RWPE1 (cell line): ENCODE results near the gene CNTNAP2.

Source experiments
- CTCF ChIA-PET: fragments of 350-600 bp; sonication (Branson Sonifier 250); formaldehyde crosslinking; extraction: SDS; loops from one replicate; lab custom pipeline; 2021; lab: Yijun Ruan, JAX
- POLR2A ChIA-PET: fragments of 400-600 bp; formaldehyde crosslinking; extraction: SDS; loops from one replicate; lab custom pipeline; 2020; ENCODE audit warnings: antibody characterized with exemption; ENCODE audit not compliant: low non-redundant PET; lab: Yijun Ruan, JAX
- DNase-seq: peaks from one replicate; pipeline ENCODE4 v3.0.0; 2012; ENCODE audit warnings: low spot score
- H3K27ac ChIP-seq: fragments of 450-650 bp; 2 replicates; pipeline ENCODE4 v1.5.1; 2017
- CTCF ChIP-seq: fragments of 450-650 bp; conservative IDR thresholded peaks from 2 replicates; pipeline ENCODE4 v1.5.1; 2017; ENCODE audit warnings: low read depth, mild to moderate bottlenecking

The CNTNAP2 gene

DNA sequence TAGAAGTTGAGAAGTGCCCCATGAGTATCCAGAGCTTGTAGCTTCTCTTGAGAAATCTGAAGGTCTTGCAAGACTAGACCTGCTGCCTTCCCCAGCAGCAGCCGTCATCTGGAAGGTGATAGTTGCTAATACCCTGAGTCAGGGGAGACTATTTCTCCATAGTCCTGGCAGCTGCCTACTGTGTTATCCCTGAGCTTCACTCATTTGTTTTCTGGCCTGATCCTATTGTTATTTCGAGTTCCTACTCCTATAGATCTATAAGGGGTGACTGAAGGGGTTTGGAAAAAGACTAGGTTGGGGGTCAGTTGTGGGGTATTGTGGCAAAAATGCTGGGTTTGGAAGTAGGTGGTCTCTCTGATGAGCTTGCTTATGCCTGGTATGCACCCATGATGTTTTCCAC lies 297.8 kb downstream of the CNTNAP2 start:
- DNase-seq = no peak
- no peak for TF ChIP-seq CTCF
- CTCF ChIA-PET = interaction anchor here (0.5 kb wide), 1 partner anchor 16 kb away, joined by 3 read pairs; no protein-coding TSS in a partner anchor
- POLR2A ChIA-PET = no interaction called here
- H3K27ac ChIP-seq = no peak overlapping the region

- no peak for DNase-seq
- ChIA-PET CTCF (interaction anchor here (0.5 kb wide), 1 partner anchor 16 kb away, joined by 3 read pairs; no protein-coding TSS in a partner anchor), POLR2A (no interaction called here)
- no peak for TF ChIP-seq CTCF
- H3K27ac ChIP-seq = no peak overlapping the region
Observed at GRCh38 chr7:146414937-146415336, 298.3 kb downstream of the CNTNAP2 start.

DNA sequence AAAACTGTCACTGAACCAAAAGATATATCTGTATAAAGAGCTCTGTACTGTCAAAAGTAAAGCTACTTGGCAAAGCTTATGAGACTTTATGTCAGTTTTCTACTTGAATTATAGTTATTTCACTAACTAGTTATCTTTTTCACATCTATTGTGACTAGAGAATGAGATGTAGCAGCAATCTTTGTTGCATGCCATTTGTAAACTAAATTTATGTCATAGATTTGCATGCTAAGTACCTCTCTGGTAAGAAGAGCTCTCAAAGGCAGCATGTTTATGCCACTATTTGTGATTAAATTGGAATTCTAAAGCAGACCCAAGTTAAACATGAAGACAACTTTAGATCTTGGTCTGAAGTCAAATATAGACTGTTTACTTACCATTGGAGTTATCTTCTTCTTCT lies 300.6 kb downstream of the CNTNAP2 start:
- no peak overlapping the region for H3K27ac ChIP-seq
- CTCF ChIA-PET = no interaction called here
- no peak for TF ChIP-seq CTCF
- no peak for DNase-seq
- POLR2A ChIA-PET = no interaction called here

DNA sequence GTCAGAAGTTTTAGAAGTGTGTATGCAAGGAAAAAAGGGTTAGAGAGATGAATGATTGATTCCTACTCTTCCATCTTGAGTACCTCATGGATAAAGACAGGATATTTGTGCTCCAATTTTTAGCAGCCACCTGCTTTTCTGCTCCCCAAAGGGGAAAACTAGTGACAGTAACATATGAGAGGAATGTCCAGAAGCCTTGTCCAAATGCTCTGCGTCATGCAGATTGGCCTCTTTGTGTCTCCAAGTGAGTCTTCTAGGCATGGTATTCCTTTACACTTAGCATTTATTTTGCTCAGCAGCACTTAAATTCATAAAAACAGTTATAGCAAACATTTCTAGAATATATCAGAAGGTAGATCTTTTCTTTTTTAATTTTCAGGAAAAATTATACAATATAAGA lies 306.8 kb downstream of the CNTNAP2 start:
- POLR2A ChIA-PET = no interaction called here
- no peak for DNase-seq
- no peak for TF ChIP-seq CTCF
- CTCF ChIA-PET = no interaction called here
- H3K27ac ChIP-seq = no peak overlapping the region

DNA sequence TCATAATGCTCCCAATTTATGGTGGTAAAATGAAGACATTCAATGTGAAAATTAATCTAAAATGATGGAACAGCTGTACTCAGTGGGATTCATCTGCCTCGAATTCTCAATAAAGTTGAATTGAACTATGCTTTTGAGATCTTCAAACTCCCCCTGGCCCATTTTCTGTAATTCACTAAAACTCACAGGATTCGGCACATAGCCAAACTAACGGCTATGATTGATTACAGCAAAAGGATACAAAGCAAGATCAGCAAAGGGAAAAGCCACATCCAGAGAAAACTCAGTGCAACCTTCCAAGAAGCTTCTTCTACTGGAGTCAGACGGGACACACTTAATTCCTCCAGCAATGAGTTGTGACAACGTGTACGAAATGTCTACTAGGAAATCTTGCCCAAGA lies 307.5 kb downstream of the CNTNAP2 start:
- TF ChIP-seq CTCF = no peak
- no peak for DNase-seq
- ChIA-PET POLR2A (no interaction called here), CTCF (no interaction called here)
- H3K27ac ChIP-seq = no peak overlapping the region

DNA sequence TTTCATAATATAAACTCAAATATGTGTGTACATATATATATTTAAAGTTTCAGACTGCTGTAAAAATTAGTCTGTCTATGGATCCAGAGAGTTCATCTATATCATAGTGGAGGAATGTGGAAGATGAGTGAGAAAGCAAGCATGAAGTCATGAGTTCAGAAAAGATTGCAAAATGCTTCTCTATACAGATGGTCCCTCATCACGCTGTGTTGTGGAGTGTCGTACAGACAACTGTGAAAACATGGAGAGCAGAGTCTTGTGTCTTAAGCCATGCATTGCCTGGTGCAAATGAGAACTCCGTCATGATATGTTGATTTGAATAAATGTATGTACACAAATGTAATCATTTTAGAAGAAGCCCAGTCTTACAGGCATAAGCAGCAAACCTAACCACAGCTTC lies 316.9 kb downstream of the CNTNAP2 start:
- CTCF ChIA-PET = no interaction called here
- no peak for DNase-seq
- no peak overlapping the region for H3K27ac ChIP-seq
- TF ChIP-seq CTCF = no peak
- POLR2A ChIA-PET = no interaction called here

- ChIA-PET POLR2A (no interaction called here), CTCF (no interaction called here)
- no peak for DNase-seq
- H3K27ac ChIP-seq = no peak overlapping the region
- TF ChIP-seq CTCF = no peak
Observed at GRCh38 chr7:146443102-146443501, 326.5 kb downstream of the CNTNAP2 start.
